ENCODE measurements around the gene TUBB2B.
A peak's percentile ranks its signal among the peaks of the same experiment; 100 is the strongest.

The TUBB2B gene

GRCh38 chr6:3208775-3209113, 18.7 kb downstream of the TUBB2B start:
- TF ChIP-seq CSDC2 (CRISPR knock-in tag; IDR thresholded peaks at IDR 0.05) (no peak), CREB5 (CRISPR knock-in tag; IDR thresholded peaks at IDR 0.05; ENCODE audit: low read depth) (no peak), GLIS3 (CRISPR knock-in tag; IDR thresholded peaks at IDR 0.05) (no peak), ISL1 (CRISPR knock-in tag; IDR thresholded peaks at IDR 0.05) (no peak), TSHZ2 (CRISPR knock-in tag; IDR thresholded peaks at IDR 0.05) (no peak), ZC3H10 (CRISPR knock-in tag; IDR thresholded peaks at IDR 0.05) (no peak), TCF4 (CRISPR knock-in tag; IDR thresholded peaks at IDR 0.05; ENCODE audit: borderline replicate concordance) (no peak), RARB (CRISPR knock-in tag; IDR thresholded peaks at IDR 0.05) (no peak), PATZ1 (CRISPR knock-in tag; IDR thresholded peaks at IDR 0.05; ENCODE audit: borderline replicate concordance) (no peak), ZNF70 (CRISPR knock-in tag; IDR thresholded peaks at IDR 0.05) (no peak), ARNTL (CRISPR knock-in tag; IDR thresholded peaks at IDR 0.05; ENCODE audit: borderline replicate concordance, low read depth) (no peak), BACH2 (CRISPR knock-in tag; IDR thresholded peaks at IDR 0.05; ENCODE audit: borderline replicate concordance) (no peak), ZFP3 (CRISPR knock-in tag; IDR thresholded peaks at IDR 0.05) (no peak)
- ATAC-seq = peak; percentile 12

- peak; percentile 52 for ATAC-seq
- no peak for TF ChIP-seq ESRRG (CRISPR knock-in tag; IDR thresholded peaks at IDR 0.05)
- no peak for TF ChIP-seq TCF4 (CRISPR knock-in tag; IDR thresholded peaks at IDR 0.05; ENCODE audit: borderline replicate concordance)
Observed at GRCh38 chr6:3208098-3208774, 19.2 kb downstream of the TUBB2B start.

GRCh38 chr6:3206339-3207015, 21.0 kb downstream of the TUBB2B start:
- no peak for ATAC-seq
- no peak for TF ChIP-seq CREB5 (CRISPR knock-in tag; IDR thresholded peaks at IDR 0.05; ENCODE audit: low read depth)
- TF ChIP-seq ZFP3 (CRISPR knock-in tag; IDR thresholded peaks at IDR 0.05) = no peak
- no peak for TF ChIP-seq ARNTL (CRISPR knock-in tag; IDR thresholded peaks at IDR 0.05; ENCODE audit: borderline replicate concordance, low read depth)
- TF ChIP-seq ZNF8 (CRISPR knock-in tag; IDR thresholded peaks at IDR 0.05) = no peak
- no peak for TF ChIP-seq ZNF70 (CRISPR knock-in tag; IDR thresholded peaks at IDR 0.05)
- no peak for TF ChIP-seq TOX (CRISPR knock-in tag; IDR thresholded peaks at IDR 0.05; ENCODE audit: borderline replicate concordance)
- TF ChIP-seq TCF4 (CRISPR knock-in tag; IDR thresholded peaks at IDR 0.05; ENCODE audit: borderline replicate concordance) = no peak
- TF ChIP-seq ZFP30 (CRISPR knock-in tag; IDR thresholded peaks at IDR 0.05) = no peak
- TF ChIP-seq ISL1 (CRISPR knock-in tag; IDR thresholded peaks at IDR 0.05) = no peak
- TF ChIP-seq POU6F1 (CRISPR knock-in tag; IDR thresholded peaks at IDR 0.05; ENCODE audit: borderline replicate concordance, low read depth) = no peak
- TF ChIP-seq GLIS3 (CRISPR knock-in tag; IDR thresholded peaks at IDR 0.05) = no peak
- TF ChIP-seq ESRRG (CRISPR knock-in tag; IDR thresholded peaks at IDR 0.05) = no peak
